HCT116 (cell line): ENCODE data around the gene DHH. TPM values are rescaled to one million over a fixed set of nuclear protein-coding genes. Genes with fewer than 3 reads are reported as not detected.

Experiments
- ATAC-seq: fragments of 200-7000 bp; cut with Tn5 transposase; 2 replicates; pipeline ENCODE4 v1.9.1; 2020; ENCODE audit warnings: mild to moderate bottlenecking, moderate library complexity
- BruUV-seq: library from RNA; stranded (reverse); fragments of 400-500 nt; replicated peaks from 2 replicates; lab custom pipeline; 2021; lab: Mats Ljungman, UMichigan
- CTCF ChIA-PET: fragments of 300-600 bp; sonication (Branson Sonifier 250); formaldehyde crosslinking; loops from one replicate; lab custom pipeline; 2021; ENCODE audit warnings: antibody characterized with exemption; lab: Charles Lee
- POLR2A ChIA-PET: fragments of 300-600, 350-600 bp; sonication (Branson Sonifier 250); formaldehyde crosslinking; loops from one replicate; lab custom pipeline; 2021; ENCODE audit warnings: antibody characterized with exemption; lab: Charles Lee
- RAD21 ChIA-PET, 2 experiments: fragments of 300-600 bp; sonication (Branson Sonifier 250); formaldehyde crosslinking; loops; one replicate each; lab custom pipeline; 2023; ENCODE audit warnings: low total read pairs in 2 of 2; ENCODE audit not compliant: uncharacterized antibody in 2 of 2, unreplicated experiment in 2 of 2, low non-redundant PET in 1 of 2; lab: Charles Lee
- DNase-seq: peaks from one replicate; pipeline ENCODE4 v3.0.0-alpha.2; 2010; ENCODE audit warnings: low read depth, low spot score
- H2AFZ ChIP-seq: fragments of 200-600 bp; shearing (Covaris generic), sonication (generic); 2 replicates; pipeline ENCODE4 v1.6.1; 2017; ENCODE audit warnings: low read depth, mixed run types, mixed read lengths, antibody characterized with exemption, low read length; ENCODE audit not compliant: poor library complexity, severe bottlenecking
- H3K27ac ChIP-seq: 2 replicates; pipeline ENCODE4 v1.5.1; 2012; ENCODE audit warnings: low read depth, low read length
- H3K27me3 ChIP-seq: fragments of 200-600 bp; sonication (generic); 2 replicates; pipeline ENCODE4 v1.6.1; 2016; ENCODE audit warnings: mixed run types, low read length, mixed read lengths; ENCODE audit not compliant: insufficient read depth
- H3K36me3 ChIP-seq, 2 experiments: fragments of 200-500 bp in 1 of 2; fragments of 200-600 bp in 1 of 2; sonication (Bioruptor generic) in 1 of 2; sonication (generic) in 1 of 2; 2 replicates each; pipeline versions ENCODE4 v1.5.1 to v1.6.1; 2014 to 2016; ENCODE audit warnings: low read length in 2 of 2, inconsistent platforms in 1 of 2, mixed read lengths in 1 of 2, mixed run types in 1 of 2; ENCODE audit not compliant: insufficient read depth in 2 of 2, control insufficient read depth in 1 of 2
- H3K4me1 ChIP-seq, 2 experiments: fragments of 200-600 bp in 1 of 2; sonication (generic) in 1 of 2; 2 replicates each; pipeline versions ENCODE4 v1.5.1 to v1.6.1; 2012 to 2017; ENCODE audit warnings: low read length in 2 of 2, inconsistent platforms in 1 of 2, mild to moderate bottlenecking in 1 of 2, mixed read lengths in 1 of 2, mixed run types in 1 of 2, moderate library complexity in 1 of 2; ENCODE audit not compliant: insufficient read depth in 2 of 2, control insufficient read depth in 1 of 2
- H3K4me2 ChIP-seq: fragments of 200-600 bp; sonication (generic); 2 replicates; pipeline ENCODE4 v1.6.1; 2017; ENCODE audit warnings: mixed run types, low read length, mixed read lengths
- H3K4me3 ChIP-seq, 2 experiments: fragments of 200-600 bp in 1 of 2; sonication (generic) in 1 of 2; replicated peaks in 1 of 2; 2 replicates each; pipeline ENCODE4 v1.5.1; 2011 to 2016; ENCODE audit warnings: low read length in 2 of 2, control low read depth in 1 of 2, low read depth in 1 of 2, mild to moderate bottlenecking in 1 of 2, mixed read lengths in 1 of 2, mixed run types in 1 of 2
- H3K79me2 ChIP-seq: fragments of 200-600 bp; sonication (generic); 2 replicates; pipeline ENCODE4 v1.6.1; 2017; ENCODE audit warnings: mild to moderate bottlenecking, mixed run types, low read length, moderate library complexity, mixed read lengths; ENCODE audit not compliant: insufficient read depth
- H3K9ac ChIP-seq: fragments of 200-600 bp; sonication (generic); 2 replicates; pipeline ENCODE4 v1.6.1; 2016; ENCODE audit warnings: low read length, mixed read lengths
- H3K9me2 ChIP-seq: fragments of 200-600 bp; sonication (generic), shearing (Covaris generic); 2 replicates; pipeline ENCODE4 v1.6.1; 2017; ENCODE audit warnings: mixed run types, mild to moderate bottlenecking, moderate library complexity; ENCODE audit not compliant: insufficient read depth
- H3K9me3 ChIP-seq, 2 experiments: fragments of 200-500 bp in 1 of 2; fragments of 200-600 bp in 1 of 2; sonication (Bioruptor generic) in 1 of 2; sonication (generic) in 1 of 2; 2 replicates each; pipeline ENCODE4 v1.6.1; 2014 to 2017; ENCODE audit warnings: low read length in 2 of 2, mixed read lengths in 2 of 2, inconsistent platforms in 1 of 2, low read depth in 1 of 2, mild to moderate bottlenecking in 1 of 2, mixed run types in 1 of 2, moderate library complexity in 1 of 2; ENCODE audit not compliant: control insufficient read depth in 1 of 2, insufficient read depth in 1 of 2
- H4K20me1 ChIP-seq: fragments of 200-600 bp; sonication (generic), shearing (Covaris generic); 2 replicates; pipeline ENCODE4 v1.6.1; 2017; ENCODE audit warnings: mixed run types, mild to moderate bottlenecking, moderate library complexity; ENCODE audit not compliant: insufficient read depth
- SIN3A ChIP-seq: IDR thresholded peaks from 2 replicates; pipeline ENCODE4 v1.6.1; 2012; ENCODE audit warnings: low read depth
- TCF7L2 ChIP-seq: IDR thresholded peaks from 2 replicates; pipeline ENCODE4 v1.7.0; 2011; ENCODE audit warnings: borderline replicate concordance, inconsistent platforms; ENCODE audit not compliant: insufficient read depth, insufficient read length; ENCODE audit errors: extremely low read depth
- YY1 ChIP-seq: IDR thresholded peaks from 2 replicates; pipeline ENCODE4 v1.6.1; 2011; ENCODE audit warnings: low read length, low read depth, moderate library complexity, mild to moderate bottlenecking; ENCODE audit not compliant: insufficient replicate concordance; ENCODE audit errors: extremely low read depth
- intact Hi-C: fragments of 100-400 bp; cut with micrococcal nuclease; formaldehyde crosslinking; loops from 2 replicates; pipeline ENCODE4 v1.10.0; 2022
- total RNA-seq: library from RNA; stranded (reverse); gene quantifications from one replicate; pipeline ENCODE4 v1.2.1, GENCODE V29; 2021; ENCODE audit not compliant: unreplicated experiment
- TF ChIP-seq, protein P1 (sequence below): IDR thresholded peaks from 2 replicates; pipeline ENCODE4 v1.6.1; 2011; ENCODE audit warnings: mild to moderate bottlenecking, low read length, moderate library complexity; ENCODE audit not compliant: insufficient replicate concordance; ENCODE audit errors: extremely low read depth
- TF ChIP-seq, protein P2 (sequence below): IDR thresholded peaks from 2 replicates; pipeline ENCODE4 v1.6.1; 2012; ENCODE audit warnings: low read depth

Gene DHH
- total RNA-seq, 1 experiment from 2014 or later, result 0.22 TPM

DNA sequence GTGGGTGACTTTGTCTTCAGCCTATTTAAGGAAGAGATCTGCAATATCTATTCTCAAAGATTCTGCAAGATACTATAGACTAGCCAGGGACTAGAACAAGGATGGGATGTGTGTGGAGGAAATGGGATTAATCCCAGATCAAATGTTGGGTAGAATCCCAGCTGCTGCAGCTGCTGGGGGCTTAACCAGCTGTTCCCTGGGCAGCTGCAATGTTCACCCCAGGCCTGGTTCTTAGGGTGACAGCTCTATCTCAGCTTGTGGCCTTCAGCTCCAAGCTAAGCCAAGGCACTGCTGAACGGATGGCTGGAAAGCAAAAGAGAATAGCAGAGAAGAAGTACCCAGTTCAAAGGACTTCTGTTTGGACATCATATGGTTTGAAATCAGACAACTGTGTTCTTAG, 14.8 kb downstream of the DHH start:
- H3K9me2 ChIP-seq, result no peaks in the 10 kb centered on the region
- H3K27ac ChIP-seq, result no peak overlapping the region
- H3K79me2 ChIP-seq, result no peaks in the 10 kb centered on the region
- DNase-seq (no peak), ATAC-seq (no peak)
- TF ChIP-seq, protein P1, sequence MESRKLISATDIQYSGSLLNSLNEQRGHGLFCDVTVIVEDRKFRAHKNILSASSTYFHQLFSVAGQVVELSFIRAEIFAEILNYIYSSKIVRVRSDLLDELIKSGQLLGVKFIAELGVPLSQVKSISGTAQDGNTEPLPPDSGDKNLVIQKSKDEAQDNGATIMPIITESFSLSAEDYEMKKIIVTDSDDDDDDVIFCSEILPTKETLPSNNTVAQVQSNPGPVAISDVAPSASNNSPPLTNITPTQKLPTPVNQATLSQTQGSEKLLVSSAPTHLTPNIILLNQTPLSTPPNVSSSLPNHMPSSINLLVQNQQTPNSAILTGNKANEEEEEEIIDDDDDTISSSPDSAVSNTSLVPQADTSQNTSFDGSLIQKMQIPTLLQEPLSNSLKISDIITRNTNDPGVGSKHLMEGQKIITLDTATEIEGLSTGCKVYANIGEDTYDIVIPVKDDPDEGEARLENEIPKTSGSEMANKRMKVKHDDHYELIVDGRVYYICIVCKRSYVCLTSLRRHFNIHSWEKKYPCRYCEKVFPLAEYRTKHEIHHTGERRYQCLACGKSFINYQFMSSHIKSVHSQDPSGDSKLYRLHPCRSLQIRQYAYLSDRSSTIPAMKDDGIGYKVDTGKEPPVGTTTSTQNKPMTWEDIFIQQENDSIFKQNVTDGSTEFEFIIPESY, result no peak
- TF ChIP-seq YY1 (no peak), SIN3A (no peak), TCF7L2 (no peak)
- TF ChIP-seq, protein P2, sequence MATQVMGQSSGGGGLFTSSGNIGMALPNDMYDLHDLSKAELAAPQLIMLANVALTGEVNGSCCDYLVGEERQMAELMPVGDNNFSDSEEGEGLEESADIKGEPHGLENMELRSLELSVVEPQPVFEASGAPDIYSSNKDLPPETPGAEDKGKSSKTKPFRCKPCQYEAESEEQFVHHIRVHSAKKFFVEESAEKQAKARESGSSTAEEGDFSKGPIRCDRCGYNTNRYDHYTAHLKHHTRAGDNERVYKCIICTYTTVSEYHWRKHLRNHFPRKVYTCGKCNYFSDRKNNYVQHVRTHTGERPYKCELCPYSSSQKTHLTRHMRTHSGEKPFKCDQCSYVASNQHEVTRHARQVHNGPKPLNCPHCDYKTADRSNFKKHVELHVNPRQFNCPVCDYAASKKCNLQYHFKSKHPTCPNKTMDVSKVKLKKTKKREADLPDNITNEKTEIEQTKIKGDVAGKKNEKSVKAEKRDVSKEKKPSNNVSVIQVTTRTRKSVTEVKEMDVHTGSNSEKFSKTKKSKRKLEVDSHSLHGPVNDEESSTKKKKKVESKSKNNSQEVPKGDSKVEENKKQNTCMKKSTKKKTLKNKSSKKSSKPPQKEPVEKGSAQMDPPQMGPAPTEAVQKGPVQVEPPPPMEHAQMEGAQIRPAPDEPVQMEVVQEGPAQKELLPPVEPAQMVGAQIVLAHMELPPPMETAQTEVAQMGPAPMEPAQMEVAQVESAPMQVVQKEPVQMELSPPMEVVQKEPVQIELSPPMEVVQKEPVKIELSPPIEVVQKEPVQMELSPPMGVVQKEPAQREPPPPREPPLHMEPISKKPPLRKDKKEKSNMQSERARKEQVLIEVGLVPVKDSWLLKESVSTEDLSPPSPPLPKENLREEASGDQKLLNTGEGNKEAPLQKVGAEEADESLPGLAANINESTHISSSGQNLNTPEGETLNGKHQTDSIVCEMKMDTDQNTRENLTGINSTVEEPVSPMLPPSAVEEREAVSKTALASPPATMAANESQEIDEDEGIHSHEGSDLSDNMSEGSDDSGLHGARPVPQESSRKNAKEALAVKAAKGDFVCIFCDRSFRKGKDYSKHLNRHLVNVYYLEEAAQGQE, result no peak
- ChIA-PET RAD21 (no interaction called here), CTCF (interaction anchor here (1.5 to 3.9 kb wide), 3 partner anchors 8 to 19 kb away, joined by 4 to 26 read pairs (median 5); partner anchors contain the start of gene RHEBL1), POLR2A (no interaction called here)
- H3K36me3 ChIP-seq, result no peaks in the 10 kb centered on the region
- H3K27me3 ChIP-seq, result no peaks in the 10 kb centered on the region
- H3K9me3 ChIP-seq, result no peaks in the 10 kb centered on the region
- H3K9ac ChIP-seq, result no peak overlapping the region
- H3K4me3 ChIP-seq, result no peak overlapping the region
- BruUV-seq, result no TSS peak
- H3K4me1 ChIP-seq, result no peaks in the 10 kb centered on the region
- H2AFZ ChIP-seq, result no peak overlapping the region
- intact Hi-C loops, result no loop called here
- H3K4me2 ChIP-seq, result no peak overlapping the region
- no peaks in the 10 kb centered on the region for H4K20me1 ChIP-seq
